ENCODE results near the gene TMEM179. TPM values are rescaled to one million over a fixed set of nuclear protein-coding genes. Genes with fewer than 3 reads are reported as not detected.

The TMEM179 gene
- total and polyA plus RNA-seq, 2 donors (not counting 1 experiment from before 2014, with no cell fraction given), result not detected

DNA sequence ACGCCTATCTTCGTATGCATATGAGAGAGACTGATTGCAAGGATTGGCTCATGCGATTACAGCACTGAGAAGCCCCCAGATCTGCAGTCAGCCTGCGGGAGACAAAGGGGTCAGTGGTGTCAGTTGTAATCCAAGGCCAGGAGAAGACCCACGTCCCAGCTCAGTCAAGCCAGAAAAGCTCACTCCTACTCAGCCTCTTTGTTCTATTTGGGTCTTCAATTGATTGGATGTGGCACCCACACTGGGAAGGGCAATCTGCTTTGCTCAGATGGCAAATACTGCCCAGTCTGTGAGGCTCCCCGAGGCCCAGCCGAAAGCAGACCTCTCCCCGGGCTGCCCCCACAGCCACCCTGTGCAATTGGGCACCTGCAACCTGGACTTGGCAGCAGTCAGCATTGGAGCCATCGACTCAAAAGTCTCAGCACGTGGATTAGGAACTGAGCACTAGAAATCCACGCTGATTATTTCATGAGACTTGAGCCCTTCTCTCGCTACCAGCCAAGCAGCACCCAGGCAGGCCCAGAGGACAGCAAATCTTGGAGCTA is 39.6 kb upstream of the TMEM179 start:
- Mint-ChIP-seq H3K27me3 (no peaks in the 10 kb centered on the region), H3K4me3 (no peak overlapping the region), H3K9me3 (ENCODE audit: insufficient read depth) (no peaks in the 10 kb centered on the region), H3K27ac (no peak overlapping the region), H3K4me1 (peaks cover 26% of the 10 kb centered on the region)
- H4K20me1 ChIP-seq (ENCODE audit: control insufficient read depth, insufficient read depth, low read length, poor library complexity, severe bottlenecking), result no peaks in the 10 kb centered on the region
- H2AFZ ChIP-seq (ENCODE audit: insufficient read depth, low read depth, low read length, poor library complexity, severe bottlenecking), result no peak overlapping the region
- no peak overlapping the region for H3K4me2 ChIP-seq (replicated peaks; ENCODE audit: low read depth, low read length, poor library complexity, severe bottlenecking)
- TF ChIP-seq, protein P1, sequence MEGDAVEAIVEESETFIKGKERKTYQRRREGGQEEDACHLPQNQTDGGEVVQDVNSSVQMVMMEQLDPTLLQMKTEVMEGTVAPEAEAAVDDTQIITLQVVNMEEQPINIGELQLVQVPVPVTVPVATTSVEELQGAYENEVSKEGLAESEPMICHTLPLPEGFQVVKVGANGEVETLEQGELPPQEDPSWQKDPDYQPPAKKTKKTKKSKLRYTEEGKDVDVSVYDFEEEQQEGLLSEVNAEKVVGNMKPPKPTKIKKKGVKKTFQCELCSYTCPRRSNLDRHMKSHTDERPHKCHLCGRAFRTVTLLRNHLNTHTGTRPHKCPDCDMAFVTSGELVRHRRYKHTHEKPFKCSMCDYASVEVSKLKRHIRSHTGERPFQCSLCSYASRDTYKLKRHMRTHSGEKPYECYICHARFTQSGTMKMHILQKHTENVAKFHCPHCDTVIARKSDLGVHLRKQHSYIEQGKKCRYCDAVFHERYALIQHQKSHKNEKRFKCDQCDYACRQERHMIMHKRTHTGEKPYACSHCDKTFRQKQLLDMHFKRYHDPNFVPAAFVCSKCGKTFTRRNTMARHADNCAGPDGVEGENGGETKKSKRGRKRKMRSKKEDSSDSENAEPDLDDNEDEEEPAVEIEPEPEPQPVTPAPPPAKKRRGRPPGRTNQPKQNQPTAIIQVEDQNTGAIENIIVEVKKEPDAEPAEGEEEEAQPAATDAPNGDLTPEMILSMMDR (IDR thresholded peaks at IDR 0.05), result no peak
- TF ChIP-seq EZH2 (IDR thresholded peaks at IDR 0.05; ENCODE audit: borderline replicate concordance, insufficient read depth, low read depth, low read length, poor library complexity, severe bottlenecking), result no peak
- ChIA-PET POLR2A (no interaction called here), CTCF (no interaction called here)
- intact Hi-C loops (cut with micrococcal nuclease), result no loop called here
- H3K9me3 ChIP-seq (ENCODE audit: control extremely low read depth in 1 of 3, control insufficient read depth in 2 of 3, insufficient read depth in 1 of 3, low read length in 2 of 3), result peaks cover 0 to 12% (median 4%) of the 10 kb centered on the region in 3 donors
- H3K27ac ChIP-seq (ENCODE audit: low read length in 2 of 2), result no peak overlapping the region
- no peaks in the 10 kb centered on the region for H3K79me2 ChIP-seq (ENCODE audit: control insufficient read depth, insufficient read depth, low read length)
- H3K9ac ChIP-seq (ENCODE audit: low read length), result no peak overlapping the region
- no peak overlapping the region for H3K4me3 ChIP-seq (ENCODE audit: control extremely low read depth in 1 of 5, extremely low read depth in 1 of 5, insufficient read depth in 1 of 5, low read depth in 2 of 5, low read length in 4 of 5)
- no peaks in the 10 kb centered on the region for H3K36me3 ChIP-seq (replicated peaks in 1 of 2; ENCODE audit: control extremely low read depth in 1 of 2, control insufficient read depth in 1 of 2, extremely low read depth in 1 of 2, insufficient read depth in 2 of 2, low read length in 1 of 2)
- DNase-seq, result no peak
- WGBS (ENCODE audit: insufficient coverage), result over 99% methylated on average over 11 of the region's 12 CpGs
- no peak for ATAC-seq (ENCODE audit: low read depth)
- peaks cover 0 to 8% (median 0%) of the 10 kb centered on the region in 4 experiments for H3K27me3 ChIP-seq (replicated peaks in 1 of 4; ENCODE audit: control extremely low read depth in 1 of 4, control insufficient read depth in 3 of 4, insufficient read depth in 4 of 4, low read length in 3 of 4)
- peaks cover 34 to 35% of the 10 kb centered on the region in 2 donors for H3K4me1 ChIP-seq (ENCODE audit: control insufficient read depth in 2 of 2, insufficient read depth in 2 of 2, low read length in 2 of 2)

DNA sequence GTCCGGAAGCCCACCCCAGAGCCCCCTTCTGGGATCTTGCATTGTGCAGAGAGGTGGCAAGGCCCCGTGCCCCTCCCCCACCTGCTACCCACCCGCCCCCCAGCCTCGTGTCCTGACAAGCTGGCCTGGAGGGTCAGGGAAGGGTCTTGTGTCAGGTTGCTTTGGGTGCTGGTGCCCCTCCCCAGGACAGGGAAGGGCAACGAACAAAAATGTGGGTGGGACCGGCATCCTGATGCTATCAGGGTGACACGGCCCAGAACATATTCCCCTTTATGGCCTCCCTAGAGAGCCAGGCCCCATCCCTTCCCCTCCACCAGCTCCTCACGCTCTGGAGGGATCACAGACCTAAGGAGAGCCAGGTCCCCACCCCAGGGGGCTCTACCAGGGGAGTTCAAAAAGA is 38.7 kb upstream of the TMEM179 start:
- intact Hi-C loops (cut with micrococcal nuclease), result no loop called here
- H3K9me3 Mint-ChIP-seq (ENCODE audit: insufficient read depth), result no peaks in the 10 kb centered on the region
- H3K9me3 ChIP-seq (ENCODE audit: control extremely low read depth in 1 of 3, control insufficient read depth in 2 of 3, insufficient read depth in 1 of 3, low read length in 2 of 3), result peaks cover 0 to 12% (median 4%) of the 10 kb centered on the region in 3 donors
- no peaks in the 10 kb centered on the region for H3K36me3 ChIP-seq (replicated peaks in 1 of 2; ENCODE audit: control extremely low read depth in 1 of 2, control insufficient read depth in 1 of 2, extremely low read depth in 1 of 2, insufficient read depth in 2 of 2, low read length in 1 of 2)
- H3K4me1 ChIP-seq (ENCODE audit: control insufficient read depth in 2 of 2, insufficient read depth in 2 of 2, low read length in 2 of 2), result peaks cover 31 to 33% of the 10 kb centered on the region in 2 donors
- no peaks in the 10 kb centered on the region for H3K79me2 ChIP-seq (ENCODE audit: control insufficient read depth, insufficient read depth, low read length)
- ChIA-PET POLR2A (interaction anchor here (1.1 kb wide), 1 partner anchor 68 kb away, joined by 3 read pairs; no protein-coding TSS in a partner anchor), CTCF (interaction anchor here (1.0 to 1.2 kb wide), 2 partner anchors 38 to 70 kb away, joined by 3 read pairs; no protein-coding TSS in a partner anchor)
- peaks cover 0 to 10% (median 0%) of the 10 kb centered on the region in 4 experiments for H3K27me3 ChIP-seq (replicated peaks in 1 of 4; ENCODE audit: control extremely low read depth in 1 of 4, control insufficient read depth in 3 of 4, insufficient read depth in 4 of 4, low read length in 3 of 4)
- H3K27ac Mint-ChIP-seq, result no peak overlapping the region
- H3K27me3 Mint-ChIP-seq, result peaks cover 5% of the 10 kb centered on the region
- DNase-seq (no peak), ATAC-seq (ENCODE audit: low read depth) (no peak)
- no peak overlapping the region for H3K9ac ChIP-seq (ENCODE audit: low read length)
- H4K20me1 ChIP-seq (ENCODE audit: control insufficient read depth, insufficient read depth, low read length, poor library complexity, severe bottlenecking), result no peaks in the 10 kb centered on the region
- TF ChIP-seq EZH2 (IDR thresholded peaks at IDR 0.05; ENCODE audit: borderline replicate concordance, insufficient read depth, low read depth, low read length, poor library complexity, severe bottlenecking), result no peak
- TF ChIP-seq, protein P1 (IDR thresholded peaks at IDR 0.05), result no peak
- no peak overlapping the region for H3K4me2 ChIP-seq (replicated peaks; ENCODE audit: low read depth, low read length, poor library complexity, severe bottlenecking)
- H3K4me1 Mint-ChIP-seq, result peaks cover 22% of the 10 kb centered on the region
- WGBS (ENCODE audit: insufficient coverage), result no CpG with 5 or more reads among the region's 8 CpGs
- no peak overlapping the region for H3K4me3 Mint-ChIP-seq
- H3K4me3 ChIP-seq (ENCODE audit: control extremely low read depth in 1 of 5, extremely low read depth in 1 of 5, insufficient read depth in 1 of 5, low read depth in 2 of 5, low read length in 4 of 5), result no peak overlapping the region
- H3K27ac ChIP-seq (ENCODE audit: low read length in 2 of 2), result no peak overlapping the region
- no peak overlapping the region for H2AFZ ChIP-seq (ENCODE audit: insufficient read depth, low read depth, low read length, poor library complexity, severe bottlenecking)

All from B cell (primary cell).